Keratinocyte (primary cell): ENCODE results near the gene CNNM2.

Experiments
- EZH2 ChIP-seq: IDR thresholded peaks from one replicate; pipeline ENCODE4 v1.6.1; 2012; ENCODE audit warnings: inconsistent platforms, mild to moderate bottlenecking, low read length, moderate library complexity
- TF ChIP-seq, protein P1 (sequence below), 3 experiments: IDR thresholded peaks in 1 of 3; conservative IDR thresholded peaks in 1 of 3; optimal IDR thresholded peaks in 1 of 3; 2 replicates in 2 of 3; 3 replicates in 1 of 3; pipeline versions ENCODE3 to v1.5.1; 2011; ENCODE audit warnings: low read length in 3 of 3, mild to moderate bottlenecking in 3 of 3, moderate library complexity in 2 of 3, control low read depth in 1 of 3, inconsistent platforms in 1 of 3; ENCODE audit not compliant: insufficient read depth in 2 of 3; ENCODE audit errors: extremely low read depth in 1 of 3

DNA sequence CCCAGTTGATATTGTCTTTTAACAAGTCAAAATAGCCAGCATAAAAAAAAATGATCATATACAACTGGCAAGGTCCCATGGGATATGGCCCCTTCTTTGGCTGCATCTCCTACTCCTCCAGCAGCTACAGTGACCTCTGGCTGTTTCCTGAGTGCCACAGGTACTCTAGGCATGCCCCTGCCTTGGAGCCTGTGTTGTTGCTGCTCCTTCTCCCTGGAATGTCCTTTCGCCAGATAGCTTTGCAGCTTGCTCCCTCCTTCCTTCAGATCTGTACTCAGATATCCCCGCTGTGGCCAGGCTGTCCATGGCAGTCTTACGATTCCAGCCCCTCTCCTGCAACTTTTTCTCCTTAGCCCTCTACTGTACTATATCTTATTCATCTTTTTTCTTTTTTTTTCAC lies 23.3 kb downstream of the CNNM2 start:
- TF ChIP-seq, protein P1, sequence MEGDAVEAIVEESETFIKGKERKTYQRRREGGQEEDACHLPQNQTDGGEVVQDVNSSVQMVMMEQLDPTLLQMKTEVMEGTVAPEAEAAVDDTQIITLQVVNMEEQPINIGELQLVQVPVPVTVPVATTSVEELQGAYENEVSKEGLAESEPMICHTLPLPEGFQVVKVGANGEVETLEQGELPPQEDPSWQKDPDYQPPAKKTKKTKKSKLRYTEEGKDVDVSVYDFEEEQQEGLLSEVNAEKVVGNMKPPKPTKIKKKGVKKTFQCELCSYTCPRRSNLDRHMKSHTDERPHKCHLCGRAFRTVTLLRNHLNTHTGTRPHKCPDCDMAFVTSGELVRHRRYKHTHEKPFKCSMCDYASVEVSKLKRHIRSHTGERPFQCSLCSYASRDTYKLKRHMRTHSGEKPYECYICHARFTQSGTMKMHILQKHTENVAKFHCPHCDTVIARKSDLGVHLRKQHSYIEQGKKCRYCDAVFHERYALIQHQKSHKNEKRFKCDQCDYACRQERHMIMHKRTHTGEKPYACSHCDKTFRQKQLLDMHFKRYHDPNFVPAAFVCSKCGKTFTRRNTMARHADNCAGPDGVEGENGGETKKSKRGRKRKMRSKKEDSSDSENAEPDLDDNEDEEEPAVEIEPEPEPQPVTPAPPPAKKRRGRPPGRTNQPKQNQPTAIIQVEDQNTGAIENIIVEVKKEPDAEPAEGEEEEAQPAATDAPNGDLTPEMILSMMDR (optimal IDR thresholded peaks at IDR 0.05 in 1 of 3, IDR thresholded peaks at IDR 0.05 in 1 of 3, conservative IDR thresholded peaks at IDR 0.05 in 1 of 3; ENCODE audit: extremely low read depth in 1 of 3, insufficient read depth in 2 of 3, low read length in 3 of 3), result no peak
- TF ChIP-seq EZH2, result no peak
